ENCODE data around the gene MCEMP1.

DNA sequence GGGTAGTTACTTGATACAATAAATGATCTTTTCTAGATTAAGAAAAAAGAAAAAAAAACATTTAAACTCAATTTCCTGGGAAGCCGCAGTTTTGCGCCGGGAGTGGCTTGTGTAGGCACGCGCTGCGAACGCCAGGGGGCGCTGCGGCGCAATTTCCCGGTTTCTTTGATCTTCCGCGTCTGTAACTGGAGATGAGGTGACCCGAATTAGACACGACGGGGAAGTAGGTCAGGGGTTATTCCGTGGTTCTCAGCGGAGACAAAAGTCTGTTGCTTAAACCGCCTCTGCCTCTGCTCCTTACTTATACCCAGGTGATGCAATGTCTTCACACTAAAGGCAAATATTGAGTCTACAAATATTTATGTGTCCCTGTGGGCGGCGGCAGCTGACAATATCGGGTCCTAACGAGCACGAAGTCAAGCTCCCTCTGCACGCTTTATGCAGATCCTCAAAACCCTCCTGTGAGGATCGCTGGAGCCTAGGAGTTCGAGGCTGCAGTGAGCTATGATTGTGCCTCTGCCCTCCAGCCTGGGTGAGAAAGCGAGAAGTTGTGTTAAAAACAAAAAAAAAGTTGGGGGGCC, 24.7 kb upstream of the MCEMP1 start:
- TF ChIP-seq, protein P1, sequence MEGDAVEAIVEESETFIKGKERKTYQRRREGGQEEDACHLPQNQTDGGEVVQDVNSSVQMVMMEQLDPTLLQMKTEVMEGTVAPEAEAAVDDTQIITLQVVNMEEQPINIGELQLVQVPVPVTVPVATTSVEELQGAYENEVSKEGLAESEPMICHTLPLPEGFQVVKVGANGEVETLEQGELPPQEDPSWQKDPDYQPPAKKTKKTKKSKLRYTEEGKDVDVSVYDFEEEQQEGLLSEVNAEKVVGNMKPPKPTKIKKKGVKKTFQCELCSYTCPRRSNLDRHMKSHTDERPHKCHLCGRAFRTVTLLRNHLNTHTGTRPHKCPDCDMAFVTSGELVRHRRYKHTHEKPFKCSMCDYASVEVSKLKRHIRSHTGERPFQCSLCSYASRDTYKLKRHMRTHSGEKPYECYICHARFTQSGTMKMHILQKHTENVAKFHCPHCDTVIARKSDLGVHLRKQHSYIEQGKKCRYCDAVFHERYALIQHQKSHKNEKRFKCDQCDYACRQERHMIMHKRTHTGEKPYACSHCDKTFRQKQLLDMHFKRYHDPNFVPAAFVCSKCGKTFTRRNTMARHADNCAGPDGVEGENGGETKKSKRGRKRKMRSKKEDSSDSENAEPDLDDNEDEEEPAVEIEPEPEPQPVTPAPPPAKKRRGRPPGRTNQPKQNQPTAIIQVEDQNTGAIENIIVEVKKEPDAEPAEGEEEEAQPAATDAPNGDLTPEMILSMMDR (IDR thresholded peaks at IDR 0.05): peak; percentile 88 to 95 (median 90)
- TF ChIP-seq POLR2A (IDR thresholded peaks at IDR 0.05): no peak
